K562 (cell line): ENCODE measurements around the gene FSTL3. TPM values are rescaled to one million over a fixed set of nuclear protein-coding genes. Genes with fewer than 3 reads are reported as not detected.

Experiments
- BACH1 ChIP-seq: fragments of 200-800 bp; sonication (Bioruptor generic); IDR thresholded peaks from 2 replicates; pipeline ENCODE4 v1.6.1; 2016; ENCODE audit warnings: missing genetic modification characterization, missing compliant biosample characterization
- BCOR ChIP-seq: fragments of 450-650 bp; IDR thresholded peaks from 2 replicates; pipeline ENCODE4 v1.6.1; 2016
- ETV6 ChIP-seq, 3 experiments: fragments of 150-350 bp in 1 of 3; sonication (generic) in 1 of 3; formaldehyde crosslinking in 1 of 3; IDR thresholded peaks; 2 replicates each; pipeline versions ENCODE4 v1.6.1 to v1.8.0; 2014 to 2022; ENCODE audit warnings: borderline replicate concordance in 2 of 3, low read depth in 2 of 3, antibody characterized with exemption in 1 of 3, low read length in 1 of 3, mild to moderate bottlenecking in 1 of 3, missing genetic modification reagents in 1 of 3
- PHF8 ChIP-seq: fragments of 200-600 bp; sonication (generic); IDR thresholded peaks from 2 replicates; pipeline ENCODE4 v1.6.1; 2012; ENCODE audit warnings: mixed run types, mild to moderate bottlenecking, inconsistent platforms, low read length, moderate library complexity, borderline replicate concordance
- RCOR1 ChIP-seq, 2 experiments: IDR thresholded peaks; 2 replicates each; pipeline ENCODE4 v1.6.1; 2012; ENCODE audit warnings: low read depth in 2 of 2, low read length in 2 of 2, borderline replicate concordance in 1 of 2, improper control_type of control experiment in 1 of 2
- SETDB1 ChIP-seq: IDR thresholded peaks from one replicate; pipeline ENCODE4 v1.6.1; 2012; ENCODE audit warnings: low read length, control low read depth, inconsistent platforms
- SIN3B ChIP-seq: fragments of 450-650 bp; IDR thresholded peaks from 2 replicates; pipeline ENCODE4 v1.6.1; 2017; ENCODE audit warnings: low read depth, mild to moderate bottlenecking, moderate library complexity
- SIX5 ChIP-seq, 2 experiments: IDR thresholded peaks; 2 replicates each; pipeline ENCODE4 v1.6.1; 2011; ENCODE audit warnings: low read length in 2 of 2, borderline replicate concordance in 1 of 2, low read depth in 1 of 2, mild to moderate bottlenecking in 1 of 2, moderate library complexity in 1 of 2; ENCODE audit not compliant: insufficient read depth in 1 of 2
- TCF7 ChIP-seq: sonication (generic); IDR thresholded peaks from 2 replicates; pipeline ENCODE4 v1.6.1; 2016; ENCODE audit warnings: antibody characterized with exemption, borderline replicate concordance
- XRCC5 ChIP-seq: fragments of 200-400 bp; formaldehyde crosslinking; IDR thresholded peaks from 2 replicates; pipeline ENCODE4 v1.6.1; 2017; ENCODE audit warnings: low read depth, mild to moderate bottlenecking, low read length
- ZC3H11A ChIP-seq: IDR thresholded peaks from 2 replicates; pipeline ENCODE4 v1.6.1; 2012; ENCODE audit warnings: low read depth, low read length, improper control_type of control experiment
- ZC3H4 ChIP-seq: sonication (generic); formaldehyde crosslinking; IDR thresholded peaks from 2 replicates; pipeline ENCODE4 v1.9.0; 2021; ENCODE audit warnings: missing genetic modification reagents, borderline replicate concordance
- ZNF174 ChIP-seq: fragments of 250-450 bp; sonication (Bioruptor Pico); IDR thresholded peaks from 2 replicates; pipeline ENCODE4 v1.4.0; 2020; ENCODE audit warnings: mild to moderate bottlenecking
- ZNF263 ChIP-seq: sonication (generic); formaldehyde crosslinking; IDR thresholded peaks from 2 replicates; pipeline ENCODE4 v1.8.0; 2022; ENCODE audit warnings: mild to moderate bottlenecking, missing genetic modification reagents, borderline replicate concordance
- ZNF583 ChIP-seq: fragments of 250-450 bp; sonication (Bioruptor Pico); IDR thresholded peaks from 2 replicates; pipeline ENCODE4 v1.4.0; 2020
- polyA plus RNA-seq, 8 experiments: library from polyadenylated mRNA; depleted of rRNA in 4 of 8; stranded (reverse) in 5 of 8; unstranded in 3 of 8; fragments of >200 nt; fragmentation: Nextera tagmentation in 2 of 8; fragmentation: Illumina TruSeq in 1 of 8; extraction: Ambion mirVana in 2 of 8; extraction: Trizol in 1 of 8; gene quantifications; 2 replicates each; pipeline versions ENCODE4 v1.2.1 to v1.2.3, GENCODE V29; 2011 to 2014; ENCODE audit warnings: inconsistent platforms in 1 of 8, missing spikeins in 1 of 8
- total RNA-seq, 7 experiments: library from RNA; depleted of rRNA in 6 of 7; stranded (reverse); fragments of >200 nt in 6 of 7; fragmentation: Illumina TruSeq in 2 of 7; extraction: Trizol in 2 of 7; gene quantifications; 2 replicates each; pipeline versions ENCODE4 v1.2.1 to v1.2.3, GENCODE V29; 2011 to 2021; ENCODE audit warnings: low replicate concordance in 1 of 7
- TF ChIP-seq, protein P1 (sequence below), 2 experiments: fragments of 450-650 bp; formaldehyde crosslinking in 1 of 2; IDR thresholded peaks; 2 replicates each; pipeline versions ENCODE4 v1.4.0 to v1.6.1; 2014 to 2020; ENCODE audit warnings: mild to moderate bottlenecking in 2 of 2, borderline replicate concordance in 1 of 2, low read depth in 1 of 2
- TF ChIP-seq, protein P2 (sequence below): fragments of 450-650 bp; IDR thresholded peaks from 2 replicates; pipeline ENCODE4 v1.6.1; 2016
- TF ChIP-seq, protein P3 (sequence below): fragments of 250-450 bp; sonication (Bioruptor Pico); IDR thresholded peaks from 2 replicates; pipeline ENCODE4 v1.9.0; 2021; ENCODE audit warnings: mild to moderate bottlenecking
- TF ChIP-seq, protein P4 (sequence below): fragments of 450-650 bp; IDR thresholded peaks from 2 replicates; pipeline ENCODE4 v1.6.1; 2016; ENCODE audit warnings: missing biosample characterization, missing genetic modification characterization

FSTL3 gene
- total and polyA plus RNA-seq, 9 of the 15 experiments (the other 6 are each of a cell fraction or from before 2014, with no cell fraction given), result 0.35 to 6.8 (median 4.2) TPM; not detected in 1

DNA sequence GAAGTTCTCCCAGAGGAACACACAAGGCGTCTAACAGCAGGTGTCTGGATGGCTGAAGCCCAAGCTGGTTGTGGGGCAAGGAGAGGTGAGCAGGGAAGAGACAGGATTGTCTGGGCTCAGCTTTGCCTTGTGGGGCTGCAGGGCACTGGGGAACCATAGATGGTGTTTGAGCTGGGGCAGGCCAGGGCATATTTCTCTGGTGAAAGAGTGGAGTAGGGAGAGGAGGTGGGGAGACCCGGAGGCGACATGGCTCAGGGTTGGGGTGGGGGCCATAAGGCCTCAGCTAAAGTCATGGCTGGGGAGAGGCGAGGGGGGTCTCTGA is 27.1 kb downstream of the FSTL3 start (continued):
- no peak for TF ChIP-seq TCF7
- TF ChIP-seq SETDB1, result no peak
- TF ChIP-seq ZC3H11A, result no peak
- no peak for TF ChIP-seq ZNF174 (CRISPR knock-in tag)
- no peak for TF ChIP-seq SIX5 (IDR thresholded peaks at IDR 0.05; ENCODE audit: borderline replicate concordance in 1 of 2, insufficient read depth in 1 of 2, low read depth in 1 of 2, low read length in 2 of 2)
- no peak for TF ChIP-seq ZNF583 (CRISPR knock-in tag)
- TF ChIP-seq ZC3H4 (CRISPR knock-in tag), result no peak
- TF ChIP-seq, protein P1, sequence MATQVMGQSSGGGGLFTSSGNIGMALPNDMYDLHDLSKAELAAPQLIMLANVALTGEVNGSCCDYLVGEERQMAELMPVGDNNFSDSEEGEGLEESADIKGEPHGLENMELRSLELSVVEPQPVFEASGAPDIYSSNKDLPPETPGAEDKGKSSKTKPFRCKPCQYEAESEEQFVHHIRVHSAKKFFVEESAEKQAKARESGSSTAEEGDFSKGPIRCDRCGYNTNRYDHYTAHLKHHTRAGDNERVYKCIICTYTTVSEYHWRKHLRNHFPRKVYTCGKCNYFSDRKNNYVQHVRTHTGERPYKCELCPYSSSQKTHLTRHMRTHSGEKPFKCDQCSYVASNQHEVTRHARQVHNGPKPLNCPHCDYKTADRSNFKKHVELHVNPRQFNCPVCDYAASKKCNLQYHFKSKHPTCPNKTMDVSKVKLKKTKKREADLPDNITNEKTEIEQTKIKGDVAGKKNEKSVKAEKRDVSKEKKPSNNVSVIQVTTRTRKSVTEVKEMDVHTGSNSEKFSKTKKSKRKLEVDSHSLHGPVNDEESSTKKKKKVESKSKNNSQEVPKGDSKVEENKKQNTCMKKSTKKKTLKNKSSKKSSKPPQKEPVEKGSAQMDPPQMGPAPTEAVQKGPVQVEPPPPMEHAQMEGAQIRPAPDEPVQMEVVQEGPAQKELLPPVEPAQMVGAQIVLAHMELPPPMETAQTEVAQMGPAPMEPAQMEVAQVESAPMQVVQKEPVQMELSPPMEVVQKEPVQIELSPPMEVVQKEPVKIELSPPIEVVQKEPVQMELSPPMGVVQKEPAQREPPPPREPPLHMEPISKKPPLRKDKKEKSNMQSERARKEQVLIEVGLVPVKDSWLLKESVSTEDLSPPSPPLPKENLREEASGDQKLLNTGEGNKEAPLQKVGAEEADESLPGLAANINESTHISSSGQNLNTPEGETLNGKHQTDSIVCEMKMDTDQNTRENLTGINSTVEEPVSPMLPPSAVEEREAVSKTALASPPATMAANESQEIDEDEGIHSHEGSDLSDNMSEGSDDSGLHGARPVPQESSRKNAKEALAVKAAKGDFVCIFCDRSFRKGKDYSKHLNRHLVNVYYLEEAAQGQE (IDR thresholded peaks at IDR 0.05; ENCODE audit: borderline replicate concordance), result no peak
- TF ChIP-seq, protein P1 (CRISPR knock-in tag; IDR thresholded peaks at IDR 0.05; ENCODE audit: low read depth), result no peak
- peak in 1 of 2 experiments; percentile 66; a peak in 2 of 4 replicates for TF ChIP-seq RCOR1 (IDR thresholded peaks at IDR 0.05; ENCODE audit: borderline replicate concordance in 1 of 2, low read depth in 2 of 2, low read length in 2 of 2)
- TF ChIP-seq ETV6 (IDR thresholded peaks at IDR 0.05; ENCODE audit: borderline replicate concordance in 1 of 2, low read depth in 2 of 2, low read length in 1 of 2), result no peak
- TF ChIP-seq ETV6 (CRISPR knock-in tag; IDR thresholded peaks at IDR 0.05; ENCODE audit: borderline replicate concordance), result no peak
- TF ChIP-seq, protein P2, sequence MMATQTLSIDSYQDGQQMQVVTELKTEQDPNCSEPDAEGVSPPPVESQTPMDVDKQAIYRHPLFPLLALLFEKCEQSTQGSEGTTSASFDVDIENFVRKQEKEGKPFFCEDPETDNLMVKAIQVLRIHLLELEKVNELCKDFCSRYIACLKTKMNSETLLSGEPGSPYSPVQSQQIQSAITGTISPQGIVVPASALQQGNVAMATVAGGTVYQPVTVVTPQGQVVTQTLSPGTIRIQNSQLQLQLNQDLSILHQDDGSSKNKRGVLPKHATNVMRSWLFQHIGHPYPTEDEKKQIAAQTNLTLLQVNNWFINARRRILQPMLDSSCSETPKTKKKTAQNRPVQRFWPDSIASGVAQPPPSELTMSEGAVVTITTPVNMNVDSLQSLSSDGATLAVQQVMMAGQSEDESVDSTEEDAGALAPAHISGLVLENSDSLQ, result no peak
- TF ChIP-seq, protein P3, sequence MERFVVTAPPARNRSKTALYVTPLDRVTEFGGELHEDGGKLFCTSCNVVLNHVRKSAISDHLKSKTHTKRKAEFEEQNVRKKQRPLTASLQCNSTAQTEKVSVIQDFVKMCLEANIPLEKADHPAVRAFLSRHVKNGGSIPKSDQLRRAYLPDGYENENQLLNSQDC (CRISPR knock-in tag), result no peak
- TF ChIP-seq BCOR, result peak; percentile 99
- TF ChIP-seq SIN3B, result no peak
- TF ChIP-seq XRCC5, result 0 out of 2 replicates have a peak, but pooled peaks have one; percentile 47
- peak; percentile 64; the same call in 1 of the 2 replicates for TF ChIP-seq PHF8
- no peak for TF ChIP-seq BACH1 (tag)
- TF ChIP-seq ZNF263, result no peak
- TF ChIP-seq, protein P4, sequence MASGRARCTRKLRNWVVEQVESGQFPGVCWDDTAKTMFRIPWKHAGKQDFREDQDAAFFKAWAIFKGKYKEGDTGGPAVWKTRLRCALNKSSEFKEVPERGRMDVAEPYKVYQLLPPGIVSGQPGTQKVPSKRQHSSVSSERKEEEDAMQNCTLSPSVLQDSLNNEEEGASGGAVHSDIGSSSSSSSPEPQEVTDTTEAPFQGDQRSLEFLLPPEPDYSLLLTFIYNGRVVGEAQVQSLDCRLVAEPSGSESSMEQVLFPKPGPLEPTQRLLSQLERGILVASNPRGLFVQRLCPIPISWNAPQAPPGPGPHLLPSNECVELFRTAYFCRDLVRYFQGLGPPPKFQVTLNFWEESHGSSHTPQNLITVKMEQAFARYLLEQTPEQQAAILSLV (tag), result no peak
